HG03064 (cell line): Measurements from ENCODE around the gene RLN3.
"Not testable (repeated sequence)": the region's sequence is repeated elsewhere in the genome, so short reads cannot be mapped to it uniquely, and the experiment has no call there.

Experiments used
- ATAC-seq: cut with Tn5 transposase; IDR thresholded peaks from one replicate; pipeline ENCODE4 v1.9.1; 2021; ENCODE audit warnings: low read depth; ENCODE audit not compliant: unreplicated experiment

The RLN3 gene

DNA sequence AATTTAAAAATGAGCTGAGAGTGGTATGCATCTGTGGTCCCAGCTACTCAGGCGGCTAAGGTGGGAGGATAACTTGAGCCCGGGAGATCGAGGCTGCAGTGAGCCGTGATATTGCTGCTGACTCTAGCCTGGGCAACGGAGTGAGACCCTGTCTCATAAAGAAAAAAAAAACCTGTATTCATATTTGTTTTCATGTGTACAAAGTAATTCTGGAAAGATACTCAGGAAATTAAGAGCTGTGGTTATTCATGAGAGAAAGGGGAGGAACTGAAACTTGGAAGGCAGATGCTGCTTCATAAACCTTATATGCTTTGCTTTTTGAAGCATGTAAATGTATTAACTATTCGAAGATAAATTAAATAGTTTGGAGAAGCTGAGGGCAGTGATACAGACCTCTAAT, 8.8 kb upstream of the RLN3 start:
- ATAC-seq = no peak

DNA sequence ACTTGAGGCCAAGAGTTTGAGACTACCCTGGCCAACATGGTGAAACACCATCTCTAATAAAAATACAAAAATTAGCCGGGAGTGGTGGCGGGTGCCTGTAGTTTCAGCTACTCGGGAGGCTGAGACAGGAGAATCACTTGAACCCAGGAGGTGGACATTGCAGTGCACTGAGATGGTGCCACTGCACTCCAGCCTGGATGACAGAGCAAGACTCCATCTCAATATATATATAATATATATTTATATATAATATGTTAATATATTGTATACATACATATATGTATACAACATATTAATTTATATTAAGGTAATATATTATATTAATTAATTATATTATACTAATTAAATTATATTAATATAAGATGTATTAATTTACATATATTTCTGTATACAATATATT, 8.2 kb upstream of the RLN3 start:
- not testable (repeated sequence) for ATAC-seq

DNA sequence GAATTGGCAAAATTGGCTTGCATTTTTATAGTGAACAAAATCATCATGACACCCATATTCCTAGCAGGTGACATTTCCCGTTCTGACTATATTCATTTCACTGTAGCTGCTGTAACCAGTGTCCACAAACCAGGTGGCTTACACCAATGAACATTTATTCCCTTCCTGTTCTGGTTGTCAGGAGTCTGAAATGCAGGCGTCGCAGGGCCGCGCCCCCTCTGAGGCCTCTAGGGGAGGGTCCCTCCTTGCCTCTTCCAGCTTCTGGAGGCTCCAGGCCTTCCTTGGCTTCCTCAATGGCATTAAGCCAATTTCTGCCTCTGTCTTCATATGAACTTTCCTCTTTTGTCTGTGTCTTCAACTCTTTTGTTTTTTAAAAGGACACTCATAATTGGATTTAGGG, 6.5 kb upstream of the RLN3 start:
- no peak for ATAC-seq

DNA sequence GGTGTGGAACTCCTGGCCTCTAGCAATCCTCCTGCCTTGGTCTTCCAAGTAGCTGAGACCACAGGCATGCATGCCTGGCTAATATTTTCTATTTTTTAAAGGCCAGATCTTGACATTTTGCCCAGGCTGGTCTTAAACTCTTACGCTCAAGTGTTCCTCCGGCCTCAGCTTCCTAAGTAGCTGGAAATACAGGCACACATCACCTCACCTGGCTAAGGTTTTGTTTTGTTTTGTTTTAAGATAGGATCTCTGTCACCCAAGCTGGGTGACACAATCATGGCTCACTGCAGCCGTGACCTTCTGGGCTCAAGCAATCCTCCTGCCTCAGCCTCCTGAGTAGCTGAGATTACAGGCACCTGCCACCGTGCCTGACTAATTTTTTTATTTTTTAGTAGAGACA, 5.5 kb upstream of the RLN3 start:
- ATAC-seq = no peak

DNA sequence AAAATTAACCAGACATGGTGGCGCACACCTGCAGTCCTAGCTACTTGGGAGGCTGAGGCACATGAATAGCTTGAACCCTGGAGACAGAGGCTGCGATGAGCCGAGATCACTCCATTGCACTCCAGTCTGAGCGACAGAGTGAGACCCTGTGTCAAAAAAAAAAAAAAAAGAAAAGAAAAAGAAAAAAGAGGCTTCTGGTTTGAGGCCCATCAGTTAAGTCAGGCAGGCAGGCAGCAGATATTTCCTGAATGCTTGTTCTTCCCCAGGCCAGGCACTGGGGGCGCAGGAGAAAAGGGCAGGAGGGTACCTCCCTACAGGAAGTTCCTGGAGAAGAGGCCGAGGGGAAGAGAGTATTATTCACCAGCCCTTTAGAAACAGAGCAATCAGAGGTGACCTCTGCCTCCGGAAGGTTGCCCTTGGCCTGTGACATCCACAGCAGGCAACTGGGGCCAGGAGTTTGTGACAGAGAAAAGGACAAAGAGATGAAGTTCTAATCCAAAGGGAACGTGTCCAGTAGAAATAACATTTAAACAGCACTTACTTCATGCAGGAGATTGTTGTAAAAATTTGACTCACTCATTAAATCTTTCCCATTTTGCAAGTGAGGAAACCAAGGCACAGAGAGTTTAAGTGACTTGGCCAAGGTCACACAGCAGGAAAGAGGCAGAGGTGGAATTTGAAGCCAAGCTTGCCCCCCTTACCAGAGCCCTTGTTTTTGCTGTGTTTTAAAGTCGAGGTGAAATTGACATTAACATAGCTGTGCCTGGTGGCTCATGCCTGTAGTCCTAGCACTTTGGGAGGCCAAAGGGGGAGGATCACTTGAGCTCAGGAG, 4.3 kb upstream of the RLN3 start:
- no peak for ATAC-seq

DNA sequence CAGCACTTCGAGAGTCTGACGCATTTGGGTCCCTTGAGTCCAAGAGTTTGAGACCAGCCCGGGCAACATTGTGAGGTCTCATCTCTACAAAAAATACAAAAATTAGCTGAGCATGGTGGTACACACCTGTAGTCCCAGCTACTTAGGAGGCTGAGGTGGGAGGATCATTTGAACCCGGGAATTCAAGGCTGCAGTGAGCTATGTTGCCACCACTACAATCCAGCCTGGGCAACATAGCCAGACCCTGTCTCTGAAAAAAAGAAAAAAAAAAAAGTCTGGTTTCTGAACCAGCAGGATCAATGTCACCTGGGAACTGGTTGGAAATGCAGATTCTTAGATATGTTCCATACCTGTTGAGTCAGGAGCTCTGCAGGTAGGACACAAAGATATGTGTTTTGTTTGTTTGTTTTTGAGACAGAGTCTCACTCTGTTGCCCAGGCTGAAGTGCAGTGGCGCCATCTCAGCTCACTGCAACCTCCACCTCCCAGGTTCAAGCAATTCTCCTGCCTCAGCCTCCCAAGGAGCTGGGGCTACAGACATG, 1.2 kb upstream of the RLN3 start:
- not testable (repeated sequence) for ATAC-seq

DNA sequence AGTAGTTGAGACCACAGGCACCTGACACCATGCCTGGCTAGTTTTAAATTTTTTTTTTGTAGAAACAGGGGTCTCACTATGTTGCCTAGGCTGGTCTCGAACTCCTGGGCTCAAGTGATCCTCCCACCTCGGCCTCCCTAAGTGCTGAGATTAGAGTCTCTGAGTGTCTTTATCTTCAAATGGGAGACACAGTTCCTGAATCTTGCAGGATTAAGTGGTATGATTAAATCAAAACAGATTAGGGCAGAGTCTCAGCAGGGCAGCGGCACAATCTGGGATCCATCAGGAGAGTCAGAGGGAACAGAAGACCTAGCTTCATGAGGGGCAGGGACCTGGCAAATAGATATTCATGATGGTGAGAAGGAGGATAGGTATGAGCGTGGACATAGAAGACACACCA, 953 bp downstream of the RLN3 start:
- ATAC-seq = no peak

DNA sequence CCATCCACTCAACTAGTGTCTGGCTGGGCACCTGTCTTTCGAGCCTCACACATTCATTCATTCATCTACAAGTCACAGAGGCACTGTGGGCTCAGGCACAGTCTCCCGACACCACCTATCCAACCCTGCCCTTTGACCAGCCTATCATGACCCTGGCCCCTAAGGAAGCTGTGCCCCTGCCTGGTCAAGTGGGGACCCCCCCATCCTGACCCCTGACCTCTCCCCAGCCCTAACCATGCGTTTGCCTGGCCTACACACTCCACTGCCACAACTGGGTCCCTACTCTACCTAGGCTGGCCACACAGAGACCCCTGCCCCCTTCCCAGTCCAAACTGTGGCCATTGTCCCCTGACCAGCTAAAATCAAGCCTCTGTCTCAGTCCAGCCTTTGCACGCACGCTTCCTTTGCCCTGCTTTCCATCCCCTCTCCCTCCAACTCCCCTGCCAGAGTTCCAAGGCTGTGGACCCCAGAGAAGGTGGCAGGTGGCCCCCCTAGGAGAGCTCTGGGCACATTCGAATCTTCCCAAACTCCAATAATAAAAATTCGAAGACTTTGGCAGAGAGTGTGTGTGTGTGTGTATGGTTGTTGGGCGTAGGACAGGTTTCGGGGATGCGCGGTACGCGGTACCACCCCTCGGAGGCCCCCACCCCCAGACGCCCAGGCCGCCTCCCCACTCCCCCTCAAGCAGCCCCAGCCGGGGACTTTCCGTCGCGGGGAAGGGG, 3.2 kb downstream of the RLN3 start:
- ATAC-seq = no peak

DNA sequence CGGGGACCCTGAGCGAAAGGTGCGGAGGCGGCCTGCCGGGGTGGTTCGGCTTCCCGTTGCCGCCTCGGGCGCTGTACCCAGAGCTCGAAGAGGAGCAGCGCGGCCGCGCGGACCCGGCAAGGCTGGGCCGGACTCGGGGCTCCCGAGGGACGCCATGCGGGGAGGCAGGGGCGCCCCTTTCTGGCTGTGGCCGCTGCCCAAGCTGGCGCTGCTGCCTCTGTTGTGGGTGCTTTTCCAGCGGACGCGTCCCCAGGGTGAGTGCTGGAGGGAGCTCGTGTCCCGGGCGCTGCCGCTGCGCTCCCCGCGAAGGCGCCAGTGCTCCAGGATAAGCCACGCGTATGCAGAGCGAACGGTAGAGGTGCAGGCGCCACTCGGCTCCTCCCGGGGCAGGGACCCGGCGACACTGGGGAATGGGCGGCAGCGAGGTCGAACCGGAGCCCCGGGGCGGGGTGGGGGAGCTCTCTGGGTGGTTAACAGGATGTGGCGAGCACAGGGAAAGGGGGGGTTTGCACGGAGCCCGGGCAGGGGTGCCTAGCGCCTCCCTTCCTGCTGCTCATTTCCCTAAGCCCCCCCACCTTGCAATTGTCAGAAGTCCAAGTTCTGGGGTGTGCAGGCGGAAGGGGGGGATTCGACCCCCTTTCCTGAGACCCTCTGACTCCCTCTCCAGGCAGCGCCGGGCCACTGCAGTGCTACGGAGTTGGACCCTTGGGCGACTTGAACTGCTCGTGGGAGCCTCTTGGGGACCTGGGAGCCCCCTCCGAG, 4.0 kb downstream of the RLN3 start, which contains the start of gene IL27RA:
Gene IL27RA, plus strand, starts transcription at position 44 of the 762 bp plus-strand sequence. Its CDS starts 111 bp downstream, at position 155.
- no peak for ATAC-seq

DNA sequence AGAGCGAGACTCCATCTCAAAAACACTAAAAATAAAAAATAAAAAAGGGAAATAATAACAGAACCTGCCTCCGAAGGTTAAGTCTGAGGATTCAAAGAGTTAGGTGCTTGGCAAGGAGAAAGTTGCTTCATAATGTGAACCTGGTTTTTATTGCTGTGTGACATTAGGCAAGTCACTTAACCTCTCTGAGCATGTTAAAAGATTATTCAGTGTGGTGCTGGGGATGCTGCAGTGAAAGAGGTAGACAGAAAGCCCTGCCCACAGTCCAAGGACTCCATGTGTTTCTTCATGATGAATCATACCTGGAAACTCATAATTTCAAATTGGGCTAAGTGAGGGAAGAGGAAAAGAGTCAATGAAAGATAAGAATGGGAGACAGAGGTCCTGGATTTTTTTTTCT, 6.0 kb downstream of the RLN3 start:
- ATAC-seq = no peak

DNA sequence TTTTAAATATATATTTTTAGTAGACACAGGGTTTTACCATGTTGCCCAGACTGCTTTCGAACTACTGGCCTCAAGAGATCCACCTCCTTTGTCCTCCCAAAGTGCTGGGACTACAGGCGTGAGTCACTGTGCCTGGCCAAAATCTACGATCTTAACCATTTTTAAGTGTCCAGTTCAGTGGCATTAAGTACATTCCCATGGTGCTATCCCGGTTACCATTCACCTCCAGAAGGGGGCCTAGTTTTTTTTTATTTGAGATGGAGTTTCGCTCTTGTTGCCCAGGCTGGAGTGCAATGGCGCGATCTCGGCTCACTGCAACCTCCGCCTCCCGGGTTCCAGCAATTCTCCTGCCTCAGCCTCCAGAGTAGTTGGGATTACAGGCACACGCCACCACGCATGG, 7.2 kb downstream of the RLN3 start:
- not testable (repeated sequence) for ATAC-seq

DNA sequence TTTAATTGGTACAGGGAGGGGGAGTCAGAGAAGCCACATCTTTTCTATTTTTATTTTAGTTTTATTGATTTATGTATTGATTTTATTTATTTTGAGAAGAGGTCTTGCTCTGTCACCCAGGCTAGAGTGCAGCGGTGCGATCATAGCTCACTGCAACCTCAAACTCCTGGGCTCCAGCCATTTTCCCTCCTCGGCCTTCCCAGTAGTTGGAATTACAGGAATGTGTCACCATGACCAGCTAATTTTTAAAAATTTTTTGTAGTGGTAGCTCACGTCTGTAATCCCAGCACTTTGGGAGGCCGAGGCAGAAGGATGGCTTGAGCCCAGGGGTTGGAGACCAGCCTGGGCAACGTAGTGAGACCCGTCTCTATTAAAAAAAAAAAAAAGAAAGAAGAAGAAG, 7.8 kb downstream of the RLN3 start:
- no peak for ATAC-seq

DNA sequence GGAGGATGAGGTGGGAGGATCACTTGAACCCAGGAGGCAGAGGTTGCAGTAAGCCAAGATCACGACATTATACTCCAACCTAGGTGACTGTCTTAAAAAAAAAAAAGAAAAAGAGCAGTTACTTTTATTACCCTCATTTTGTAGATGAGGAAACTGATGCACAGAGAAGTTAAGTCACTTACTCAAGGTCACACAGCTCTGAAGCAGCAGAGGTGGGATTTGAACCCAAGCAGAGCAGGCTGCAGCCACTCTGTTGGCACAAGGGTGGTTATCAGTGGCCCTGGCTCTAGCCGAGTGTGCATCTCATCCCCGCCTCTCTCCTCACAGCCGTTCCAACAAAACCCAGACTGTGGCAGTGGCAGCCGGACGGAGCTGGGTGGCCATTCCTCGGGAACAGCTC, 11.2 kb downstream of the RLN3 start:
- no peak for ATAC-seq

DNA sequence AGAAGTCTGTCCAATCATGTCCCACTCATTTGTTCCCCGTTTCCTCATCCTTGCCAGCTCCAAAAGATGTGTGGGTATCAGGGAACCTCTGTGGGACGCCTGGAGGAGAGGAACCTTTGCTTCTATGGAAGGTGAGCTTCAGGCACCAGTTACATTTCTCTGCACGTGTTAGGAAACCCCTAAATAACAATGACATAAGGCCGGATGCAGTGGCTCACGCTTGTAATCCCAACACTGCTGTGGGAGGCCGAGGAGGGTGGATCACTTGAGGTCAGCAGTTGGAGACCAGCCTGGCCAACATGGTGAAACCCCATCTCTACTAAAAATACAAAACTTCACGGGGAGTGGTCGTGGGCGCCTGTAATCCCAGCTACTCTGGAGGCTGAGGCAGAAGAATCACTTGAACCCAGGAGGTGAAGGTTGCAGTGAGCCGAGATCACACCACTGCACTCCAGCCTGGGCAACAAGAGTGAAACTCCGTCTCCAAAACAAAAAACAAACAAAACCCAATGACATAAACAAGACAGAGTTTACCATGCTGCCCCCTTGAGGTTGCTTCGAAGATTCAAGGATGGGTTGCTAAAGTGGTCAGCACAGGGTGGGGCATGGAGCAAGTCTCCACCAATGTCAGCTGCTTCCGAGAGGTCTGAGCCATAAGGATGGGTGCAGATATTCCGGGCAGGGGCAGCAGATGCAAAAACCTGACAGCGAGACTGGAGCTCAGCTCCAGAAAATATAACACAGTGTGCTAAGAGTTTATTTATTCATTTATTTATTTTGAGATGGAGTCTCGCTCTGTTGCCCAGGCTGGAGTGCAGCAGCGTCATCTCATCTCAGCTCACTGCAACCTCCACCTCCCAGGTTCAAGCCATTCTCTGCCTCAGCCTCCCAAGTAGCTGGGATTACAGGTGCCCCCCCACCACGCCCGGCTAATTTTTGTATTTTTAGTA, 15.0 kb downstream of the RLN3 start:
- not testable (repeated sequence) for ATAC-seq

DNA sequence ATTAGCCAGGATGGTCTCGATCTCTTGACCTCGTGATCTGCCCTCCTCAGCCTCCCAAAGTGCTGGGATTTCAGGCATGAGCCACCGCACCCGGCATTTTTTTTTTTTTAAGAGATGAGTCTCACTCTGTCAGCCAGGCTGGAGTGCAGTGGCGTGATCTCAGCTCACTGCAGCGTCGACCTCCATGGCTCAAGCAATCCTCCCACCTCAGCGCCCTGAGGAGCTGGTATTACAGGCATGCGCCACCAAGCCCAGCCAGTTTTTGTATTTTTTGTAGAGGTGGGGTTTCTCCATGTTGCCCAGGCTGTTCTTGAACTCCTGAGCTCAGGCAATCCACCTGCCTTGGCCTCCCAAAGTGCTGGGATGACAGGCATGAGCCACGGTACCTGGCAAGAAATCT, 19.9 kb downstream of the RLN3 start:
- ATAC-seq = not testable (repeated sequence)

DNA sequence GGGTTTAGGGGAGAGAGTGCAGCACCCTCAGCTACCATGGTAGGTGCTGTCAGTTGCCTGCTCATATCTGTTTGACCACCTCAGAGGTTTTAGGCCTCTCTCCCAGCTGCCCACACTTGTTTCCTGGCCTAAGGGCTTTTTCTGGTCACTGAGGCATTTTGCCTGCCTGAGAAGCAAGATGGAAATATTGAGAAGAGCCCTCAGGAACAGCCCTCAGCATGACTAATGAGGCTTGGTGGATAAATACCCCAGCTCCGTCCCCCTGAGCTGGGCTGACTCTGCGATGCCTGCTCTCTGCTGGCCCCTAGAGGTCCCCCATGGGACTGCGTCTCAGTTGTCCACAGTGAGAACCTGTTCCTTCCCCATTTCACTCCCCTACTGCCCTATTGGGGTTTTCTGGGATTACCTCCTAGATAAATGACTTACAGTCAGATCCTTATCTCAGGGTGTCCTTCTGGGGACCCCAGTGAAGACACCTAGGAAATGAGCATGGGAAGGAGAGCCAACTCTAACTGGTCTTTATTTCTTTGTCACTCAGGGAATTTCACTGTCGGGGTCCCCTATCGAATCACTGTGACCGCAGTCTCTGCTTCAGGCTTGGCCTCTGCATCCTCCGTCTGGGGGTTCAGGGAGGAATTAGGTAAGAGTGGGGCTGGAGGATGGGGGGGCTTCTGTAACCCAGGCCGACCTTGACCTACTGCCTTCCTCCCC, 20.6 kb downstream of the RLN3 start:
- no peak for ATAC-seq

DNA sequence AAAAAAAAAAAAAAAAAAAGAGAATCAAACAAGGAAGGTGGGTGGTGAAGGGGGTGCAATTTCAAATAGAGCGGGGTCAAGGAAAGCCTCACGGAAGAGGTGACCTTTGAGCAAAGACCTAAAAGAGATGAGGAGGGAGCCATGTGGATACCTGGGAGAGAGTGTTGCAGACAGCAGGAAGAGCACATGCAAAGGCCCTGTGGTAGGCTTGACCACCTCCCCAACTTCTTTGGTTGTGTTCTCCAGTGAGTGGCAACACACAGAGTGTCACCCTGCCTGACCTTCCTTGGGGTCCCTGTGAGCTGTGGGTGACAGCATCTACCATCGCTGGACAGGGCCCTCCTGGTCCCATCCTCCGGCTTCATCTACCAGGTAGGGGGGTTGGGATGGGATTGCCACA, 22.6 kb downstream of the RLN3 start:
- ATAC-seq = no peak

DNA sequence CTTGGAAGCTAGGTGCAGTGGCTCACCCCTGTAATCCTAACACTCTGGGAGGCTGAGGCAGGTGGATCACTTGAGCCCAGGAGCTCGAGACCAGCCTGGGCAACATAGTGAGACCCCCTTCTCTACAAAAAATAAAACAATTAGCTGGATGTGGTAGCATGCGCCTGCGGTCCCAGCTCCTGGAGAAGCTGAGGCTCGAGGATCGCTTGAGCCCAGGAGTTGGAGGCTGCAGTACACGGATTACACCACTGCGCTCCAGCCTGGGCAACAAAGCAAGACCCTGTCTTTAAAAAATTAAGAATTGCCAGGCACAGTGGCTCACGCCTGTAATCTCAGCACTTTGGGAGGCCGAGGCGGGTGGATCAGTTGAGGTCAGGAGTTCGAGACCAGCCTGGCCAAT, 23.0 kb downstream of the RLN3 start:
- not testable (repeated sequence) for ATAC-seq

DNA sequence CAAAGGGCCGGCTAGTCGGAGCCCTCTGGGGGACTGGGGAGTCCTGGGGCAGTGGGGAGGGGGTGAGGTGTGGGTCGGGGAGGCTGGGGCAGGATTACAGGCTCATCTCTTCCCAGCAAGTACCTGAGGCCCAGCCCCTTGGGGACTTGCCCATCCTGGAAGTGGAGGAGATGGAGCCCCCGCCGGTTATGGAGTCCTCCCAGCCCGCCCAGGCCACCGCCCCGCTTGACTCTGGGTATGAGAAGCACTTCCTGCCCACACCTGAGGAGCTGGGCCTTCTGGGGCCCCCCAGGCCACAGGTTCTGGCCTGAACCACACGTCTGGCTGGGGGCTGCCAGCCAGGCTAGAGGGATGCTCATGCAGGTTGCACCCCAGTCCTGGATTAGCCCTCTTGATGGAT, 24.0 kb downstream of the RLN3 start:
- no peak for ATAC-seq
